Measurements from ENCODE around the gene PPP2CA.

DNA sequence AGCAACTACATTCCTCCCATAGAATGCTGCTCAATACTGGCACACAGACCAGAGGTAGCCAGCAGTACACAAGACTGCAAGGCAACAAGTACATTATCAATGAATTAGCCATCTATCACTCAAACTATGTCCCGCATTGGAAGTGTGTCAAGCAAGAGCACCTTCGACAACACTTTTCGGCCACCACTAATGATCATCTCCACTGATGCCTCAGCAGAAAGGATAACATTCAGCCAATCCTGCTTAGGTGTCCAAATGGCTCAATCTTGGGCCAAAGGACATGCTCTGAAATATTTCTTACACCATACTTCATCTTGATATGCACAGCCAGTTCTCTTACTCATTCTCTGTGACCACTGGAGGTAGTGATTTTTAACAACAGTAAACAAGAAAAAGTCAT, 74.2 kb downstream of the PPP2CA start:
- no peak for TF ChIP-seq CTCF (IDR thresholded peaks at IDR 0.05)
- TF ChIP-seq POLR2A (IDR thresholded peaks at IDR 0.05): no peak
- no peak for TF ChIP-seq POLR2AphosphoS5 (IDR thresholded peaks at IDR 0.05)

Measured in prostate gland (tissue), 2 donors.